Natural killer cell treated with Interleukin-12 subunit alpha and Interleukin-12 subunit beta and Interleukin-15 and Interleukin-18, amount 100 ng/mL, for 72 hours (primary cell): ENCODE measurements around the gene OR7A5. TPM values are rescaled to one million over a fixed set of nuclear protein-coding genes. Genes with fewer than 3 reads are reported as not detected.

ENCODE experiments used
- ATAC-seq, 2 donors: fragments of 150-1000 bp; cut with Tn5 transposase in 1 of 2; sonication (Bioruptor Pico), chemical (Tn5 transposase) in 1 of 2; 2 replicates each; pipeline ENCODE4 v1.10.0; 2021
- DNase-seq: peaks from one replicate; pipeline ENCODE4 v3.0.0; 2022; ENCODE audit warnings: low spot score
- H3K27ac Mint-ChIP-seq, 2 donors: 1 replicate in 1 of 2; 2 replicates in 1 of 2; pipeline ENCODE4 v1.8.0; 2022; ENCODE audit warnings: mixed read lengths in 2 of 2, mild to moderate bottlenecking in 1 of 2, moderate library complexity in 1 of 2
- H3K27me3 Mint-ChIP-seq, 2 donors: 1 replicate in 1 of 2; 2 replicates in 1 of 2; pipeline ENCODE4 v1.8.0; 2022; ENCODE audit warnings: mixed read lengths in 2 of 2
- H3K36me3 Mint-ChIP-seq: one replicate; pipeline ENCODE4 v1.8.0; 2022; ENCODE audit warnings: mixed read lengths
- H3K4me1 Mint-ChIP-seq, 2 donors: 1 replicate in 1 of 2; 2 replicates in 1 of 2; pipeline ENCODE4 v1.8.0; 2022; ENCODE audit warnings: low read depth in 2 of 2, mixed read lengths in 2 of 2, mild to moderate bottlenecking in 1 of 2
- H3K4me3 Mint-ChIP-seq: one replicate; pipeline ENCODE4 v1.8.0; 2022; ENCODE audit warnings: mixed read lengths
- H3K9me3 Mint-ChIP-seq: 2 replicates; pipeline ENCODE4 v1.8.0; 2022; ENCODE audit warnings: mixed read lengths
- total RNA-seq, 2 donors: library from RNA; stranded (reverse); gene quantifications; one replicate each; pipeline ENCODE4 v1.2.3, GENCODE V29; 2022

OR7A5 gene
- total RNA-seq = not detected

DNA sequence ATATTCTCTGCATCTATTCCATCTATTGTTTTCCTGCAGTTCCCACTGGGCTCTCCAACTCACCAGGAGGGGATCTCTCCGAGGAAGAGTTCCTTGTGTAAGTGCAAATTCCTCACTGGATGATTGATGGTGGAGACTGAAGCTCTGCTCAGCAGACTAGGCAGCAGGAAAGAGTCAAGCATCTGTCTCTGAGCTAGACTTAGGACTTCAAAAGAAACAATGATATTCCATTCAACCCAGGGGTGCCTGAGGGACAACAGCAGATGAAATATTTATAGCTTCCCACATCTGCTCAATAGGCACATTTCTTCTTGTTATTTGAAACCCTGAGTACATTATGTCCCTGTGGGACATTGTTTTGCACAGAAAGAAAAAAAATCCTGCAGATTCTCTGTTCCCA lies at the start of gene OR7A5, which contains the start of gene OR7C1:
TSS of gene OR7A5 (minus strand) at position 175 of the 400 bp plus-strand sequence. CDS start 6,944 bp downstream, outside the sequence.
TSS of gene OR7C1 (minus strand) at position 175 of the 400 bp plus-strand sequence. CDS start 35,049 bp downstream, outside the sequence.
- DNase-seq = no peak
- Mint-ChIP-seq H3K4me3 (no peak within 1 kb of the TSS), H3K9me3 (no peaks in the 10 kb centered on the region), H3K36me3 (no peaks in the 10 kb centered on the region), H3K4me1 (no peaks in the 10 kb centered on the region), H3K27me3 (peaks cover 6 to 11% of the 10 kb centered on the region in 2 donors), H3K27ac (no peak within 1 kb of the TSS)
- ATAC-seq = no peak

DNA sequence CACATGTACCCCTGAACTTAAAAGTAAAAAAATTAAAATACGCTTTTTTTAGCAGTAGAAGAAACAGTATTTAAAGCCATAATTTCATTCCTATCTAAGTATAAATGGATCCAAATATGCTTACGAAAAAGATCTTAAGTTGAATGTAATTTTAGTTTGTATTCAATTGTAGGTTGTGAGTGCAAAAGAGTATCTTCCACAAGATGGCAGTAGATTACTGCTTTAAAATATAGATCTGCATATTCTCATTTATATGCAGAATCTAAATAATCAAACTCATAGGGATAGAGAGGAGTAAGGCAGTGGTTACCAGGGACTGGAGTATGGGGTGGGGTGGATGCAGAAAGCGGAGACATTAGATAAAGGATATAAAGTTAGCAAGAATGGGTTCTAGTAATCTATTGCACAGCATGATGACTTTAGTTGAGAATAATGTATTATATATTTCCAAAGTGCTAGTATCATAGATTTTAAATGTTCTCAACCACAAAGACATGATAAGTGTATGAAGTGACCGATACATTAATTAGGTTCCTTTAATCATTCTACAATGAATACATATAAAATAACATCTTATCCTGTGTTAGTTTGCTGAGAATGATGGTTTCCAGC lies 36.7 kb upstream of the OR7A5 start:
- H3K36me3 Mint-ChIP-seq = no peaks in the 10 kb centered on the region
- no peaks in the 10 kb centered on the region for H3K4me1 Mint-ChIP-seq
- ATAC-seq (no peak), DNase-seq (no peak)
- no peaks in the 10 kb centered on the region for H3K9me3 Mint-ChIP-seq
- no peak overlapping the region for H3K27ac Mint-ChIP-seq
- H3K27me3 Mint-ChIP-seq = peaks cover 21 to 52% of the 10 kb centered on the region in 2 donors
- H3K4me3 Mint-ChIP-seq = no peak overlapping the region

DNA sequence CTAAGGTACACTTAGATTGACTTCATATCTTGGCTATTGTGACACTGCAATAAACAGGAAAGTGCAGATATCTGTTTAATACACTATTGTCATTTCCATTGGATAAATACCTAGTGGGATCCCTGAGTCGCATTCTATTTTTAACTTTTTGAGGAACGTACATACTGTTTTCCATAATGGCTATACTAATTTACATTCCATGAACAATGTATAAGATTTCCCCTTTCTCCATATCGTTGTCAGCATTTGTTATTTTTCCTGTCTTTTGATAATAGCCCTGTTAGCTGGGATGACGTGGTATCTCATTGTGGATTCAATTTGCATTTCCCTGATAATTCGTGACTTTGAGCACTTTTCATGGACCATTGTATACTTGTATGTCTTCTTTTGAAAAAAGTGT lies 33.5 kb upstream of the OR7A5 start:
- H3K27ac Mint-ChIP-seq = no peak overlapping the region
- ATAC-seq = no peak

DNA sequence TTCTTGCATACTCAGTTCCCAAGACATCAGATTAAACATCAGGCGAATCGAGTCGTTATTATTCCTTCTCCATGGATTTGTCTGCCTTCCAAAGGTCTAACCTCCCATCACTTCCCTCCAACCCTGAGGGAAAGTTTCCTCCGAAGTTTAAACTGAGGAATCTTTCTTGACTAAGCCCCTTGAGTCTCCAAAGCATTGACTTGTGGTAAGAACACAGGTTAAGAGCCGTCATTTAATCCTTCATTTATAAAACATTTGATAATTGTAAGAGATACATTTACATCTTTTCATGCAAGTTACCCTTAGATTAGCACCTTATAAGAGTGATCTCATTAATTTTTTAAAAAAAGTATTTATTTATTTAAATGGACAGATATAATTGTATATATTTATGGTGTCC lies 13.8 kb upstream of the OR7A5 start, which contains the start of gene OR7A10:
TSS of gene OR7A10 (minus strand) at position 101 of the 400 bp plus-strand sequence. CDS start 7,045 bp downstream, outside the sequence.
- H3K4me3 Mint-ChIP-seq = no peak within 1 kb of the TSS
- H3K27me3 Mint-ChIP-seq = peaks cover 30 to 55% of the 10 kb centered on the region in 2 donors

More for the DNA sequence above, 33.5 kb upstream of the OR7A5 start:
- no peaks in the 10 kb centered on the region for H3K9me3 Mint-ChIP-seq
- no peaks in the 10 kb centered on the region for H3K36me3 Mint-ChIP-seq
- H3K27me3 Mint-ChIP-seq = peaks cover 30 to 58% of the 10 kb centered on the region in 2 donors
- DNase-seq = no peak
- no peak overlapping the region for H3K4me3 Mint-ChIP-seq
- H3K4me1 Mint-ChIP-seq = no peaks in the 10 kb centered on the region

DNA sequence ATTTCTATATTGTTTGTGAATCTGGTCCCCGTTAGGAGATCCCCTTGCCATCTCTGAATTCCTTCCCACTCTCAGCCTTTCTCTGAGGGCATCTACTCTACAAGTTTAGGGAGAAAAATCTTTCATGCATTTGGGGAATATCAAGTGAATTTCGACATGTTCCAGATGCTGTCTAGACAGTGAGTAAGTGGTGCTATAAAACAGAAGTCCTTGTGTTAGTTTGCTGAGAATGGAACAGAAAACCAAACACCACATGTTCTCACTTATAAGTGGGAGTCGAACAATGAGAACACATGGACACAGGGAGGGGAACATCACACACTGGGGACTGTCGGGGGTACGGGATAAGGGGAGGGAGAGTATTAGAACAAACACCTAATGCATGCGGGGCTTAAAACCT lies 8.6 kb upstream of the OR7A5 start:
- H3K4me3 Mint-ChIP-seq = no peak overlapping the region
- DNase-seq (no peak), ATAC-seq (no peak)
- no peaks in the 10 kb centered on the region for H3K9me3 Mint-ChIP-seq
- peaks cover 24 to 39% of the 10 kb centered on the region in 2 donors for H3K27me3 Mint-ChIP-seq
- no peaks in the 10 kb centered on the region for H3K36me3 Mint-ChIP-seq
- H3K4me1 Mint-ChIP-seq = no peaks in the 10 kb centered on the region
- no peak overlapping the region for H3K27ac Mint-ChIP-seq

More for the DNA sequence above, 13.8 kb upstream of the OR7A5 start, which contains the start of gene OR7A10:
- Mint-ChIP-seq H3K4me1 (no peaks in the 10 kb centered on the region), H3K36me3 (no peaks in the 10 kb centered on the region), H3K9me3 (no peaks in the 10 kb centered on the region), H3K27ac (no peak within 1 kb of the TSS)
- ATAC-seq (no peak), DNase-seq (no peak)

DNA sequence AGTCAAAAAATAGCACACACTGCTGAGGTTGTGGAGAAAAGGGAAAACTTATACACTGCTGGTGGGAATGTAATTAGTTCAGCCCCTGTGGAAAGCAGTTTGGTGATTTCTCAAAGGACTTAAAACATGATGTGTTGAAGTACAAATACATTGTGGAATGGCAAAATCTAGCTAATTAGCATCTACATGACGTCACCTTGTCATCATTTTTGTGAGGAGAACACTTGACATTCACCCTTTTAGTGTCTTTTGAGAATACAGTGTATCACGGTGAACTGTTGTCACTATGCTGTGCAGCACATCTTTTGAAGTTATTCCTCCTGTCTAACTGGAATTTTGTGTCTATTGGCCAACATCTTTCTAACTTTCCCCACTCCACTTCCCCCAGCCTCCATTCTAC lies 8.2 kb upstream of the OR7A5 start:
- Mint-ChIP-seq H3K4me3 (no peak overlapping the region), H3K9me3 (no peaks in the 10 kb centered on the region), H3K27ac (no peak overlapping the region), H3K27me3 (peaks cover 21 to 35% of the 10 kb centered on the region in 2 donors), H3K4me1 (no peaks in the 10 kb centered on the region), H3K36me3 (no peaks in the 10 kb centered on the region)
- DNase-seq (no peak), ATAC-seq (no peak)

DNA sequence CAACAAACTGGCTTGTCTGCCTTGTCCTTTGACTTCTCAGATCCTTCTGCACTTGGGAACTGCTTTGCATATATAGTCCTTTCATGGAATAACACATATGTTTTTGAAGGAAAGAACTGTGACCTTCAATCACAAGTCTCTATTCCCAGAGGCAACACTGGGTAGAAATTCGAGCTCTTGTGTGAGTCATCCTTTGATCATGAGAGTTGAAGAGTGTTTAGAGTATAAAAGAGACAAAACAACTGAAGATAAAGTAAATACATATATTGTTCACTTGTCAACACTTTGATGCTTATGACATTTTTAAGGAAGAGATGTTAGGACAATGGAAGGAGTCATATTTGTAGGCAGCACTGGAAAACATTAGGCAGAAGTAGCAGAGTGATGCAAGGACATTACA lies 5.2 kb upstream of the OR7A5 start:
- no peak overlapping the region for H3K27ac Mint-ChIP-seq
- no peak overlapping the region for H3K4me3 Mint-ChIP-seq
- no peaks in the 10 kb centered on the region for H3K36me3 Mint-ChIP-seq
- ATAC-seq (no peak), DNase-seq (no peak)
- no peaks in the 10 kb centered on the region for H3K4me1 Mint-ChIP-seq
- no peaks in the 10 kb centered on the region for H3K9me3 Mint-ChIP-seq
- peaks cover 25 to 31% of the 10 kb centered on the region in 2 donors for H3K27me3 Mint-ChIP-seq

DNA sequence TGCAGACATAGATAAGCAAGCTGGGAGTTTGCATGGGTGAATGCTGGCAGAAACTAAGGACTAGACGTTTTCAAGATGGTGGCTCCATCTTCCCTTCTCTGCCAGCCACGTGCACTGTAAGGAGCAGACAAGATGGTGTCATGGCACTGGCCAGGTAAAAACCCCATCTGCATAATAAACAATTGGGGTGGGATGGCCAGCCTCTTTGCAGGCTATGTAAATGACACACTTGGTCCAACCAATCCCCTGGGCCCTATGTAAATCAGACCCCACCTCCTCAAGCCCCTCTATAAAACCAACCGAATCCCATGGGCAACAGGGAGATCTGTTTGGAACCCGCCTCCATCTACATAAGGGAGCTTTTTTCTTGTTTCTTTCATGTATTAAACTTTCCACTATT lies 2.4 kb upstream of the OR7A5 start:
- Mint-ChIP-seq H3K4me1 (no peaks in the 10 kb centered on the region), H3K9me3 (no peaks in the 10 kb centered on the region), H3K27me3 (peaks cover 14 to 25% of the 10 kb centered on the region in 2 donors), H3K4me3 (no peak overlapping the region), H3K27ac (no peak overlapping the region), H3K36me3 (no peaks in the 10 kb centered on the region)
- ATAC-seq (no peak), DNase-seq (no peak)

DNA sequence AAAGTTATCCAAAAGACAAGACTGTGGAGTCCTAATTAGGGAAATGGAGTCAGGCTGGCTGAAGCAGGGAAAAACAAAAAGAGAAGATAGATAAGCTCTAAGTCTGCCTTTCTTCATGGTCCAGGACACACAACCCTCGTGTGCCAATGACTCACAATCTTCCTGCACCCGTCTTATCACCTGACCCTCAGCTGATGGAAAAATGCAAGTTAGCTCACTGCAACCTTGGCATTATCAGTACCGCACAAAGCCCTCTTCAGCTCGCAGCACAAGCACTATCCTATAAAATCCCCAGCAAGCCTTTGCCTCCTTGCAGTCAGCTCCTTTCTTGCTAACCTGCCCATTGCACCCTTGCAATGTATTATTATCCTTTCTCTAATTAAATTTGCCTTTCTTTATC lies 4.3 kb downstream of the OR7A5 start:
- H3K4me3 Mint-ChIP-seq = no peak overlapping the region
- H3K4me1 Mint-ChIP-seq = no peaks in the 10 kb centered on the region
- DNase-seq = no peak
- peaks cover 20 to 44% of the 10 kb centered on the region in 2 donors for H3K27me3 Mint-ChIP-seq
- H3K36me3 Mint-ChIP-seq = no peaks in the 10 kb centered on the region
- no peak for ATAC-seq
- H3K27ac Mint-ChIP-seq = no peak overlapping the region
- H3K9me3 Mint-ChIP-seq = no peaks in the 10 kb centered on the region

DNA sequence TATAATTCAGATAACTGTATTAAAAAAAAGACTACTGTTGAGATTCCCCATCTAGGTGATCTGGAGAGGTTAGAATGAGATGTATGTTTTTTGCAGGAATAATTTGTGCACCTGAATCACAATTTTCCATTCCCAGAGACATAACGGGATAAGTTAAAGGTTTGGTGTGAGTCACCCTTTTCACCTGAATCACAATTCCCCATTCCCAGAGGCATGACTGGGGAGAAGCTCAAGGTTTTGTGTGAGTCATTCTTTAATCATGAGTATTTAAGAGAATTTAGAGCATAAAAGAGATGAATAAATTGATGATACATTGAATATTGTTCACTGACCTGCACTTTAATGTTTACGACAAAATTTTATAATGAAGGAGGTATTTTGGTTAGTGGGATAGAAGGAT lies 9.0 kb downstream of the OR7A5 start:
- Mint-ChIP-seq H3K4me1 (no peaks in the 10 kb centered on the region), H3K27ac (no peak overlapping the region), H3K27me3 (peaks cover 30 to 58% of the 10 kb centered on the region in 2 donors), H3K4me3 (no peak overlapping the region), H3K9me3 (no peaks in the 10 kb centered on the region), H3K36me3 (no peaks in the 10 kb centered on the region)
- ATAC-seq (no peak), DNase-seq (no peak)

DNA sequence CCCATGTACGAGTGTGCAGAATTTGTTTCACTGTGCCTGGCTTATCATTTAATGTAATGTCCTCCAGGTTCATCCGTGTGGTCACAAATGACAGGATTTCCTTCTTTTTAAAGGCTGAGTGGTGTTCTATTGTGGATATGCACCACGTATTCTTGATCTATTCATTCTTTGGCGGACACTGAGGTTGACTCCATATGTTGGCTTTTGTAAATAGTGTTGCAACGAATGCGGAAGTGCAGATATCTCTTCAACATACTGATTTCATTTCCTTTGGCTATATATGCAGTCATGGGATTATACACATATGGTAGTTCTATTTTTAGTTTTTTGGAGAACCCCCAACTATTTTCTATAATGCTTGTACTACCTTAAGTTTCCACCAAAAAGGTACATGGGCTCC lies 13.0 kb downstream of the OR7A5 start:
- ATAC-seq (no peak), DNase-seq (no peak)
- Mint-ChIP-seq H3K9me3 (no peaks in the 10 kb centered on the region), H3K27me3 (peaks cover 21 to 39% of the 10 kb centered on the region in 2 donors), H3K36me3 (no peaks in the 10 kb centered on the region), H3K4me3 (no peak overlapping the region), H3K27ac (no peak overlapping the region), H3K4me1 (no peaks in the 10 kb centered on the region)

DNA sequence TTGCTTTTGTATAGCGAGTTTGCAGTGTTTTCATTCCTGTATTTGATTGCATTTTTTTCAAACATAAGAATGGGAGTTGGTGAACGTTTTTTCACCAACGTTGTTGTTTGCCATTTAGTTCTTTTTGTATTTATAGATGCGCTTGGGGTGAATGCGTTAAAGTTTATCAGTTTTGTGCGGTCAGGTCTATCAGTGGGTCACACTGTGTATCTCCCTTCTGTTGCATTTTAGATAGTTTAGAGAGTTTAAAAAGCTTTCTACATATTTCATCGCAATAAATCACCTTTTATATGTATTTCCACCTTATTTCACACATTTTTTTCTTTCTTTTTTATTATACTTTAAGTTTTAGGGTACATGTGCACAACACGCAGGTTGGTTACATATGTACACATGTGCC lies 16.4 kb downstream of the OR7A5 start:
- ATAC-seq = no peak
- no peaks in the 10 kb centered on the region for H3K9me3 Mint-ChIP-seq
- H3K4me1 Mint-ChIP-seq = no peaks in the 10 kb centered on the region
- no peak overlapping the region for H3K27ac Mint-ChIP-seq
- no peaks in the 10 kb centered on the region for H3K36me3 Mint-ChIP-seq
- peaks cover 7 to 12% of the 10 kb centered on the region in 2 donors for H3K27me3 Mint-ChIP-seq
- H3K4me3 Mint-ChIP-seq = no peak overlapping the region
- DNase-seq = no peak

DNA sequence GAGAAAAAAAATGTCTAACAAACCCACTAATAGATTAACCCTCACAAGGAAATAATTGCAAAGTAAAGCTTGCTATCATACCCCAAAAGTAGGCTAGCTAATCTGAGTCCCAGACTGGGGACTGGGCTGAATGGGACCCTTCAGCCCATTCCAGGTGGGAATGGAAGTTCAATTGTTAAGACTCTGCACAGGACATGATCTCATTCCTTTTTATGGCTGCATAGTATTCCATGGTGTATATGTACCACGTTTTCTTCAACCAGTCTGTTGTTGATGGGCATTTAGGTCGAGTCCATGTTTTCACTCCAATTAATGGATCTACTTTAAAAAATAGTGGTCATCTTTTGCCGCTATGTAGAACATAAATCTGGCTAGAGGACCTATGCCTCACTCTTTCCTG lies 17.9 kb downstream of the OR7A5 start:
- H3K9me3 Mint-ChIP-seq = no peaks in the 10 kb centered on the region
- H3K4me1 Mint-ChIP-seq = no peaks in the 10 kb centered on the region
- peaks cover 7% of the 10 kb centered on the region in 2 donors for H3K27me3 Mint-ChIP-seq
- DNase-seq = no peak
- no peak overlapping the region for H3K4me3 Mint-ChIP-seq
- H3K36me3 Mint-ChIP-seq = no peaks in the 10 kb centered on the region
- ATAC-seq = no peak
- H3K27ac Mint-ChIP-seq = no peak overlapping the region

DNA sequence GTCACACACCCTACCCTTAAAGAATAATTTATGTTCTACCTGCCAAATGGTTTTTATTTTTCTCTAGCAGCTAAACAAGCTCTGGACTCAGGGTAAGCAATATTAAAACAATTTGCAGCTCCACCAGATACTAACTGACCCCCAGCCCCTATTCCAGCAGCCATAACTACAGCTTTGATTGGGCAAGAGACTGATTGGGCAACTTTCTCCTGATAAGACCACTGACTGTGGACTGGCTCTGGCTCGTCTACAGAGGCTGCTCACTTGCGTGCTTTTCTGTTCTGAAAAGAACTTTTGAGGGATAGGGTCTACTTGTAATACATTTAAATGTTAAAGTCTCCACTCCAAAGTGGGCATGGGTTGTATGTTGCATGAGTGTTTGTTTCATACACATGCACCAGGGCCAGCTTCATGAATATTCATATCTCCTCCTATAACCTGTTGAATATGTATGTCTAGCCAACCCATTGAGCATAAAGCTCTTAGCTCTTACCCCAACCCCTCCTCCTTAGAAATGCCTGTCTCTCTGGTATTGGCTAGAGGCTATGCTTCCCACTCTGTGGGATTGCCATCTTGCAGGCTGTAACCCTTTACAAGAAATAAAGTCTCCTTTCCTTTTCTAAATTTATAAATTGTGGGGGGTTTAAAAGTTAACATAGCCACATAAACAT lies 19.9 kb downstream of the OR7A5 start:
- H3K27ac Mint-ChIP-seq = no peak overlapping the region
- H3K4me1 Mint-ChIP-seq = no peaks in the 10 kb centered on the region
- ATAC-seq (no peak), DNase-seq (no peak)
- H3K4me3 Mint-ChIP-seq = no peak overlapping the region
- H3K36me3 Mint-ChIP-seq = no peaks in the 10 kb centered on the region
- H3K9me3 Mint-ChIP-seq = no peaks in the 10 kb centered on the region
- peaks cover 0 to 5% of the 10 kb centered on the region in 2 donors for H3K27me3 Mint-ChIP-seq
